GM12878 (cell line): ENCODE data around the gene DBX2.

ENCODE experiments used
- ATF2 ChIP-seq: IDR thresholded peaks from 2 replicates; pipeline ENCODE4 v1.6.1; 2012; ENCODE audit warnings: low read length, inconsistent platforms
- CEBPZ ChIP-seq: fragments of 150-350 bp; IDR thresholded peaks from 2 replicates; pipeline ENCODE4 v1.6.1; 2016; ENCODE audit warnings: low read depth, low read length
- CTCF ChIP-seq, 3 experiments: IDR thresholded peaks in 2 of 3; conservative IDR thresholded peaks in 1 of 3; 2 replicates each; pipeline ENCODE4 v1.5.1; 2011; ENCODE audit warnings: low read depth in 3 of 3, low read length in 3 of 3, mild to moderate bottlenecking in 3 of 3, control low read depth in 2 of 3, moderate library complexity in 2 of 3, inconsistent platforms in 1 of 3, mixed read lengths in 1 of 3; ENCODE audit not compliant: control insufficient read depth in 2 of 3, insufficient read depth in 1 of 3; ENCODE audit errors: extremely low read depth in 1 of 3
- HDAC6 ChIP-seq: fragments of 200-600 bp; sonication (generic); IDR thresholded peaks from one replicate; pipeline ENCODE4 v1.8.0; 2017; ENCODE audit warnings: antibody characterized with exemption; ENCODE audit not compliant: unreplicated experiment
- MAX ChIP-seq: IDR thresholded peaks from 2 replicates; pipeline ENCODE4 v1.6.1; 2012; ENCODE audit warnings: low read depth, low read length, improper control_type of control experiment
- PKNOX1 ChIP-seq: fragments of 450-650 bp; IDR thresholded peaks from 2 replicates; pipeline ENCODE4 v1.6.1; 2016; ENCODE audit warnings: mild to moderate bottlenecking
- POLR2AphosphoS2 ChIP-seq: IDR thresholded peaks from 2 replicates; pipeline ENCODE4 v1.6.1; 2011; ENCODE audit warnings: low read depth, mild to moderate bottlenecking, low read length, improper control_type of control experiment, moderate library complexity
- POLR2AphosphoS5 ChIP-seq: IDR thresholded peaks from 2 replicates; pipeline ENCODE4 v1.6.1; 2011; ENCODE audit warnings: mild to moderate bottlenecking, low read length, inconsistent platforms
- RFX5 ChIP-seq: IDR thresholded peaks from 2 replicates; pipeline ENCODE4 v1.6.1; 2011; ENCODE audit warnings: low read depth, low read length, improper control_type of control experiment
- SIN3A ChIP-seq: IDR thresholded peaks from 2 replicates; pipeline ENCODE4 v1.6.1; 2012; ENCODE audit warnings: low read depth, low read length, improper control_type of control experiment
- SMARCA5 ChIP-seq: fragments of 450-650 bp; IDR thresholded peaks from 2 replicates; pipeline ENCODE4 v1.6.1; 2017; ENCODE audit warnings: mild to moderate bottlenecking
- ZBED1 ChIP-seq: IDR thresholded peaks from 2 replicates; pipeline ENCODE4 v1.6.1; 2016; ENCODE audit warnings: borderline replicate concordance
- ZBTB33 ChIP-seq: fragments of 450-650 bp; IDR thresholded peaks from 2 replicates; pipeline ENCODE4 v1.6.1; 2017; ENCODE audit warnings: mild to moderate bottlenecking
- ZSCAN29 ChIP-seq: fragments of 450-650 bp; IDR thresholded peaks from 2 replicates; pipeline ENCODE4 v1.6.1; 2017; ENCODE audit warnings: mild to moderate bottlenecking, moderate library complexity

- no peak for TF ChIP-seq CEBPZ
- no peak for TF ChIP-seq RFX5
- no peak for TF ChIP-seq POLR2AphosphoS5
- TF ChIP-seq ATF2: no peak
- no peak for TF ChIP-seq SMARCA5
- TF ChIP-seq HDAC6: no peak
- TF ChIP-seq CTCF (IDR thresholded peaks at IDR 0.05 in 2 of 3, conservative IDR thresholded peaks at IDR 0.05 in 1 of 3; ENCODE audit: control insufficient read depth in 2 of 3, extremely low read depth in 1 of 3, insufficient read depth in 1 of 3, low read depth in 3 of 3, low read length in 3 of 3): no peak
- no peak for TF ChIP-seq PKNOX1
- no peak for TF ChIP-seq MAX
- TF ChIP-seq POLR2AphosphoS2: no peak
- TF ChIP-seq SIN3A: no peak
- TF ChIP-seq ZSCAN29: no peak
- no peak for TF ChIP-seq ZBTB33
- TF ChIP-seq ZBED1: no peak
Measured at GRCh38 chr12:45098766-45099165, 47.9 kb upstream of the DBX2 start.
